ENCODE results near the gene CTDP1. TPM values are rescaled to one million over a fixed set of nuclear protein-coding genes. Genes with fewer than 3 reads are reported as not detected.
A peak's percentile ranks its signal among the peaks of the same experiment; 100 is the strongest.

The CTDP1 gene
- total RNA-seq, 1 experiment from 2014 or later: 6.2 TPM

GRCh38 chr18:79697976-79698375 lies 18.4 kb downstream of the CTDP1 start:
- DNase-seq (ENCODE audit: low read depth): no peak

- DNase-seq (ENCODE audit: low read depth): peak; percentile 36
Observed at GRCh38 chr18:79698668-79699335, 19.2 kb downstream of the CTDP1 start.

GRCh38 chr18:79699653-79700052 lies 20.1 kb downstream of the CTDP1 start:
- no peak for DNase-seq (ENCODE audit: low read depth)

- no peak for DNase-seq (ENCODE audit: low read depth)
Observed at GRCh38 chr18:79702906-79703305, 23.3 kb downstream of the CTDP1 start.

GRCh38 chr18:79704631-79705030 lies 25.0 kb downstream of the CTDP1 start:
- no peak for DNase-seq (ENCODE audit: low read depth)

GRCh38 chr18:79705272-79705671 lies 25.7 kb downstream of the CTDP1 start:
- DNase-seq (ENCODE audit: low read depth): no peak

- DNase-seq (ENCODE audit: low read depth): no peak
Observed at GRCh38 chr18:79706006-79706405, 26.4 kb downstream of the CTDP1 start.

- no peak for DNase-seq (ENCODE audit: low read depth)
Observed at GRCh38 chr18:79706658-79707057, 27.1 kb downstream of the CTDP1 start.

GRCh38 chr18:79707239-79707638 lies 27.6 kb downstream of the CTDP1 start:
- no peak for DNase-seq (ENCODE audit: low read depth)

GRCh38 chr18:79707671-79708070 lies 28.1 kb downstream of the CTDP1 start:
- no peak for DNase-seq (ENCODE audit: low read depth)

- no peak for DNase-seq (ENCODE audit: low read depth)
Observed at GRCh38 chr18:79708412-79708811, 28.8 kb downstream of the CTDP1 start.

GRCh38 chr18:79712206-79712857 lies 32.7 kb downstream of the CTDP1 start:
- no peak for DNase-seq (ENCODE audit: low read depth)

GRCh38 chr18:79713341-79713740 lies 33.7 kb downstream of the CTDP1 start:
- DNase-seq (ENCODE audit: low read depth): no peak

GRCh38 chr18:79714531-79715240 lies 35.1 kb downstream of the CTDP1 start:
- no peak for DNase-seq (ENCODE audit: low read depth)

- DNase-seq (ENCODE audit: low read depth): no peak
Observed at GRCh38 chr18:79715280-79715679, 35.7 kb downstream of the CTDP1 start.

- no peak for DNase-seq (ENCODE audit: low read depth)
Observed at GRCh38 chr18:79717059-79717458, 37.5 kb downstream of the CTDP1 start.

GRCh38 chr18:79717555-79718074 lies 38.0 kb downstream of the CTDP1 start:
- no peak for DNase-seq (ENCODE audit: low read depth)

GRCh38 chr18:79718126-79718525 lies 38.5 kb downstream of the CTDP1 start:
- DNase-seq (ENCODE audit: low read depth): no peak

- no peak for DNase-seq (ENCODE audit: low read depth)
Observed at GRCh38 chr18:79718878-79719477, 39.4 kb downstream of the CTDP1 start.

- peak; percentile 11 for DNase-seq (ENCODE audit: low read depth)
Observed at GRCh38 chr18:79719478-79720358, 40.1 kb downstream of the CTDP1 start.

- no peak for DNase-seq (ENCODE audit: low read depth)
Observed at GRCh38 chr18:79720359-79720733, 40.7 kb downstream of the CTDP1 start.
